ENCODE data around the gene PAK4.
"Not testable (repeated sequence)": the region's sequence is repeated elsewhere in the genome, so short reads cannot be mapped to it uniquely, and the experiment has no call there.

The PAK4 gene

GRCh38 chr19:39218230-39219007 lies 92.8 kb downstream of the PAK4 start:
- no peak overlapping the region for H3K4me3 ChIP-seq (ENCODE audit: insufficient read depth, low read depth, low read length)
- WGBS, 2 experiments = 86 to 87% methylated on average over 15 of the region's 15 CpGs

GRCh38 chr19:39219108-39219507 lies 93.5 kb downstream of the PAK4 start:
- not testable (repeated sequence) for H3K36me3 ChIP-seq (ENCODE audit: control insufficient read depth, insufficient read depth, low read length); H3K27ac ChIP-seq (ENCODE audit: insufficient read depth, low read depth, low read length, poor library complexity, severe bottlenecking); H3K4me1 ChIP-seq (ENCODE audit: control insufficient read depth, insufficient read depth, low read length); H3K9me3 ChIP-seq (ENCODE audit: control insufficient read depth, low read length); H3K4me3 ChIP-seq (ENCODE audit: insufficient read depth, low read depth, low read length); H3K27me3 ChIP-seq (ENCODE audit: control insufficient read depth, insufficient read depth, low read length, poor library complexity, severe bottlenecking)
- 78 to 79% methylated on average over 10 of the region's 10 CpGs for WGBS, 2 experiments

More at GRCh38 chr19:39218230-39219007, 92.8 kb downstream of the PAK4 start:
- H3K4me1 ChIP-seq (ENCODE audit: control insufficient read depth, insufficient read depth, low read length) = no peaks in the 10 kb centered on the region
- H3K27ac ChIP-seq (ENCODE audit: insufficient read depth, low read depth, low read length, poor library complexity, severe bottlenecking) = no peak overlapping the region
- H3K9me3 ChIP-seq (ENCODE audit: control insufficient read depth, low read length) = no peaks in the 10 kb centered on the region
- peaks cover 6% of the 10 kb centered on the region for H3K27me3 ChIP-seq (ENCODE audit: control insufficient read depth, insufficient read depth, low read length, poor library complexity, severe bottlenecking)
- H3K36me3 ChIP-seq (ENCODE audit: control insufficient read depth, insufficient read depth, low read length) = no peaks in the 10 kb centered on the region

- H3K9me3 ChIP-seq (ENCODE audit: control insufficient read depth, low read length) = no peaks in the 10 kb centered on the region
- 19 to 26% methylated on average over 4 of the region's 4 CpGs for WGBS, 2 experiments
- H3K4me3 ChIP-seq (ENCODE audit: insufficient read depth, low read depth, low read length) = no peak overlapping the region
- no peaks in the 10 kb centered on the region for H3K36me3 ChIP-seq (ENCODE audit: control insufficient read depth, insufficient read depth, low read length)
- peaks cover 18% of the 10 kb centered on the region for H3K27me3 ChIP-seq (ENCODE audit: control insufficient read depth, insufficient read depth, low read length, poor library complexity, severe bottlenecking)
- H3K27ac ChIP-seq (ENCODE audit: insufficient read depth, low read depth, low read length, poor library complexity, severe bottlenecking) = no peak overlapping the region
- H3K4me1 ChIP-seq (ENCODE audit: control insufficient read depth, insufficient read depth, low read length) = no peaks in the 10 kb centered on the region
Measured at GRCh38 chr19:39223703-39224279, 98.2 kb downstream of the PAK4 start.

GRCh38 chr19:39224910-39225309 lies 99.3 kb downstream of the PAK4 start:
- Histone ChIP-seq H3K4me3 (ENCODE audit: insufficient read depth, low read depth, low read length) (no peak overlapping the region), H3K36me3 (ENCODE audit: control insufficient read depth, insufficient read depth, low read length) (no peaks in the 10 kb centered on the region), H3K9me3 (ENCODE audit: control insufficient read depth, low read length) (no peaks in the 10 kb centered on the region), H3K27ac (ENCODE audit: insufficient read depth, low read depth, low read length, poor library complexity, severe bottlenecking) (no peak overlapping the region), H3K27me3 (ENCODE audit: control insufficient read depth, insufficient read depth, low read length, poor library complexity, severe bottlenecking) (peaks cover 15% of the 10 kb centered on the region), H3K4me1 (ENCODE audit: control insufficient read depth, insufficient read depth, low read length) (no peaks in the 10 kb centered on the region)
- 28 to 29% methylated on average over 3 of the region's 3 CpGs for WGBS, 2 experiments
